ENCODE data around the gene POP5. TPM values are rescaled to one million over a fixed set of nuclear protein-coding genes. Genes with fewer than 3 reads are reported as not detected.

The POP5 gene
- total RNA-seq, 1 experiment from 2014 or later, result 41.0 TPM

- no peaks in the 10 kb centered on the region for H3K27me3 ChIP-seq (replicated peaks; ENCODE audit: insufficient read depth, low read depth, low read length, poor library complexity)
- CTCF ChIA-PET, result no interaction called here
- no peak overlapping the region for H3K27ac ChIP-seq (ENCODE audit: low read depth, low read length, poor library complexity, severe bottlenecking)
- H3K36me3 ChIP-seq (ENCODE audit: insufficient read depth, low read length, poor library complexity, severe bottlenecking), result peaks cover 47% of the 10 kb centered on the region
- TF ChIP-seq EZH2 (IDR thresholded peaks at IDR 0.05; ENCODE audit: borderline replicate concordance, low read depth, low read length, poor library complexity, severe bottlenecking) (no peak), CTCF (conservative IDR thresholded peaks at IDR 0.05; ENCODE audit: low read depth, low read length) (no peak)
- H3K9me3 ChIP-seq (ENCODE audit: low read depth, low read length, poor library complexity, severe bottlenecking), result no peaks in the 10 kb centered on the region
- POLR2A ChIA-PET (ENCODE audit: low non-redundant PET), result no interaction called here
- DNase-seq (ENCODE audit: low spot score), result no peak
- peaks cover 10% of the 10 kb centered on the region for H3K4me1 ChIP-seq (ENCODE audit: insufficient read depth, low read length, poor library complexity, severe bottlenecking)
- intact Hi-C loops (cut with micrococcal nuclease; ENCODE audit: unreplicated experiment), result no loop called here
- no TSS peak for BruUV-seq (replicated peaks)
- H3K4me3 ChIP-seq (ENCODE audit: low read depth, low read length, poor library complexity, severe bottlenecking), result no peak overlapping the region
These were observed 2.0 kb downstream of the POP5 start for GRCh38 chr12:120579179-120579578.

GRCh38 chr12:120574106-120574505 lies 7.1 kb downstream of the POP5 start:
- no TSS peak for BruUV-seq (replicated peaks)
- no peak for DNase-seq (ENCODE audit: low spot score)
- intact Hi-C loops (cut with micrococcal nuclease; ENCODE audit: unreplicated experiment), result no loop called here
- H3K4me1 ChIP-seq (ENCODE audit: insufficient read depth, low read length, poor library complexity, severe bottlenecking), result no peaks in the 10 kb centered on the region
- TF ChIP-seq EZH2 (IDR thresholded peaks at IDR 0.05; ENCODE audit: borderline replicate concordance, low read depth, low read length, poor library complexity, severe bottlenecking), result no peak
- no peak for TF ChIP-seq CTCF (conservative IDR thresholded peaks at IDR 0.05; ENCODE audit: low read depth, low read length)
- no peaks in the 10 kb centered on the region for H3K27me3 ChIP-seq (replicated peaks; ENCODE audit: insufficient read depth, low read depth, low read length, poor library complexity)
- H3K9me3 ChIP-seq (ENCODE audit: low read depth, low read length, poor library complexity, severe bottlenecking), result no peaks in the 10 kb centered on the region
- ChIA-PET POLR2A (ENCODE audit: low non-redundant PET) (no interaction called here), CTCF (no interaction called here)
- no peak overlapping the region for H3K4me3 ChIP-seq (ENCODE audit: low read depth, low read length, poor library complexity, severe bottlenecking)
- H3K36me3 ChIP-seq (ENCODE audit: insufficient read depth, low read length, poor library complexity, severe bottlenecking), result peaks cover 98% of the 10 kb centered on the region
- H3K27ac ChIP-seq (ENCODE audit: low read depth, low read length, poor library complexity, severe bottlenecking), result no peak overlapping the region

- DNase-seq (ENCODE audit: low spot score), result no peak
- peaks cover 94% of the 10 kb centered on the region for H3K36me3 ChIP-seq (ENCODE audit: insufficient read depth, low read length, poor library complexity, severe bottlenecking)
- TF ChIP-seq EZH2 (IDR thresholded peaks at IDR 0.05; ENCODE audit: borderline replicate concordance, low read depth, low read length, poor library complexity, severe bottlenecking), result no peak
- no peak for TF ChIP-seq CTCF (conservative IDR thresholded peaks at IDR 0.05; ENCODE audit: low read depth, low read length)
- no peak overlapping the region for H3K27ac ChIP-seq (ENCODE audit: low read depth, low read length, poor library complexity, severe bottlenecking)
- BruUV-seq (replicated peaks), result no TSS peak
- H3K27me3 ChIP-seq (replicated peaks; ENCODE audit: insufficient read depth, low read depth, low read length, poor library complexity), result no peaks in the 10 kb centered on the region
- ChIA-PET POLR2A (ENCODE audit: low non-redundant PET) (no interaction called here), CTCF (no interaction called here)
- H3K4me1 ChIP-seq (ENCODE audit: insufficient read depth, low read length, poor library complexity, severe bottlenecking), result no peaks in the 10 kb centered on the region
- no peaks in the 10 kb centered on the region for H3K9me3 ChIP-seq (ENCODE audit: low read depth, low read length, poor library complexity, severe bottlenecking)
- no peak overlapping the region for H3K4me3 ChIP-seq (ENCODE audit: low read depth, low read length, poor library complexity, severe bottlenecking)
- intact Hi-C loops (cut with micrococcal nuclease; ENCODE audit: unreplicated experiment), result no loop called here
These were observed 7.6 kb downstream of the POP5 start for GRCh38 chr12:120573560-120573959.
